ENCODE results near the gene BCL2. TPM values are rescaled to one million over a fixed set of nuclear protein-coding genes. Genes with fewer than 3 reads are reported as not detected.

The BCL2 gene
- total RNA-seq, 1 donor from 2014 or later: 17.3 TPM

GRCh38 chr18:63303547-63303946, 16.0 kb downstream of the BCL2 start:
- no peaks in the 10 kb centered on the region for H3K36me3 ChIP-seq
- no peak for TF ChIP-seq CTCF (IDR thresholded peaks at IDR 0.05)
- ATAC-seq: no peak
- no peak for DNase-seq
- no peaks in the 10 kb centered on the region for H3K9me3 ChIP-seq
- H3K4me1 ChIP-seq: peaks cover 37% of the 10 kb centered on the region
- intact Hi-C loops (cut with DNase I): no loop called here
- no peak overlapping the region for H3K4me3 ChIP-seq
- H3K27ac ChIP-seq: no peak overlapping the region
- H3K27me3 ChIP-seq: no peaks in the 10 kb centered on the region

GRCh38 chr18:63302636-63303405, 16.7 kb downstream of the BCL2 start:
- Histone ChIP-seq H3K4me1 (peaks cover 37% of the 10 kb centered on the region), H3K27ac (no peak overlapping the region), H3K27me3 (no peaks in the 10 kb centered on the region), H3K9me3 (no peaks in the 10 kb centered on the region), H3K36me3 (no peaks in the 10 kb centered on the region), H3K4me3 (no peak overlapping the region)
- intact Hi-C loops (cut with DNase I): no loop called here
- no peak for DNase-seq
- no peak for TF ChIP-seq CTCF (IDR thresholded peaks at IDR 0.05)
- ATAC-seq: no peak

GRCh38 chr18:63302220-63302619, 17.3 kb downstream of the BCL2 start:
- H3K27me3 ChIP-seq: no peaks in the 10 kb centered on the region
- ATAC-seq (no peak), DNase-seq (no peak)
- no peak overlapping the region for H3K4me3 ChIP-seq
- no peaks in the 10 kb centered on the region for H3K36me3 ChIP-seq
- H3K9me3 ChIP-seq: no peaks in the 10 kb centered on the region
- intact Hi-C loops (cut with DNase I): no loop called here
- H3K27ac ChIP-seq: no peak overlapping the region
- peaks cover 31% of the 10 kb centered on the region for H3K4me1 ChIP-seq
- TF ChIP-seq CTCF (IDR thresholded peaks at IDR 0.05): no peak

GRCh38 chr18:63301434-63301833, 18.1 kb downstream of the BCL2 start:
- DNase-seq (no peak), ATAC-seq (peak; percentile 62)
- H3K27ac ChIP-seq: no peak overlapping the region
- intact Hi-C loops (cut with DNase I): no loop called here
- no peaks in the 10 kb centered on the region for H3K36me3 ChIP-seq
- TF ChIP-seq CTCF (IDR thresholded peaks at IDR 0.05): no peak
- H3K4me1 ChIP-seq: peaks cover 27% of the 10 kb centered on the region
- H3K27me3 ChIP-seq: no peaks in the 10 kb centered on the region
- no peak overlapping the region for H3K4me3 ChIP-seq
- H3K9me3 ChIP-seq: no peaks in the 10 kb centered on the region

GRCh38 chr18:63299837-63300745, 19.5 kb downstream of the BCL2 start:
- no peak for TF ChIP-seq CTCF (IDR thresholded peaks at IDR 0.05)
- no peak overlapping the region for H3K4me3 ChIP-seq
- H3K4me1 ChIP-seq: peaks cover 25% of the 10 kb centered on the region
- H3K27ac ChIP-seq: no peak overlapping the region
- ATAC-seq (no peak), DNase-seq (no peak)
- no peaks in the 10 kb centered on the region for H3K36me3 ChIP-seq
- no peaks in the 10 kb centered on the region for H3K27me3 ChIP-seq
- H3K9me3 ChIP-seq: no peaks in the 10 kb centered on the region
- intact Hi-C loops (cut with DNase I): no loop called here
